CMK (cell line): ENCODE results near the gene MUC5AC.
"Not testable (repeated sequence)": the region's sequence is repeated elsewhere in the genome, so short reads cannot be mapped to it uniquely, and the experiment has no call there.

ENCODE experiments used
- DNase-seq: peaks from one replicate; pipeline ENCODE4 v3.0.0-alpha.2; 2010; ENCODE audit warnings: low read depth

The MUC5AC gene

DNA sequence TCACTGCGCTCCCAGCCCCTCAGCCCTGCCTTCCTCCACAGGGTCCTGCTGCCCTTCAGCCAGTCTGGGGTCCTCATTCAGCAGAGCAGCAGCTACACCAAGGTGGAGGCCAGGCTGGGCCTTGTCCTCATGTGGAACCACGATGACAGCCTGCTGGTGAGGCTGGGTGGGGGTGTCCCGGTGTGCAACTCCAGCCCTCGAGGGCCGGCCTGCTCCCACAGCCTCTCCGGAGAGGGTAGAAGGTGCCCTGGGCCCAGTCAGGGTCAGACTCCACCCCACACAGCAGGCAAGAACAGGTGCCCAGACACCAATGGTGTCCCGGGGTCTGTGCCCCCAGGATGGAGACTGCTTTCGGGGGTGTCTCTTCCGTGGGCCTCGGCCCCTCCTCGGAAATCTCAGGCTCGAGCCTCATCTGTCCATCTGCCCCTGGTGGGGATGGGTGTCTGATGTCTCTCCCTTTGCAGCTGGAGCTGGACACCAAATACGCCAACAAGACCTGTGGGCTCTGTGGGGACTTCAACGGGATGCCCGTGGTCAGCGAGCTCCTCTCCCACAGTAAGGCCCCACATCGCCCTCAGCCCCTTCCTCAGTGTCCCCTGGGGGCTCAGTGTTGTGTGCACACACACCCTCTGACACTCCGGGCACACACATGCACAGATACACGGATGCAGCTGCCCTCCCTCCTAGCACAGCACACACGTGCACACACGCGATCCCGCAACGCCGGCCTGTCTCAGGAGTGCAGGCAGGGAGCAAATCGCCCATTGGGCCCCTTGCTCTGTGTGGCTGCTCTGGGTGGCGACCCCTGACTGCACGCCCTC is 4.9 kb downstream of the MUC5AC start:
- no peak for DNase-seq

GRCh38 chr11:1163321-1163910 is 5.7 kb downstream of the MUC5AC start:
- no peak for DNase-seq

DNA sequence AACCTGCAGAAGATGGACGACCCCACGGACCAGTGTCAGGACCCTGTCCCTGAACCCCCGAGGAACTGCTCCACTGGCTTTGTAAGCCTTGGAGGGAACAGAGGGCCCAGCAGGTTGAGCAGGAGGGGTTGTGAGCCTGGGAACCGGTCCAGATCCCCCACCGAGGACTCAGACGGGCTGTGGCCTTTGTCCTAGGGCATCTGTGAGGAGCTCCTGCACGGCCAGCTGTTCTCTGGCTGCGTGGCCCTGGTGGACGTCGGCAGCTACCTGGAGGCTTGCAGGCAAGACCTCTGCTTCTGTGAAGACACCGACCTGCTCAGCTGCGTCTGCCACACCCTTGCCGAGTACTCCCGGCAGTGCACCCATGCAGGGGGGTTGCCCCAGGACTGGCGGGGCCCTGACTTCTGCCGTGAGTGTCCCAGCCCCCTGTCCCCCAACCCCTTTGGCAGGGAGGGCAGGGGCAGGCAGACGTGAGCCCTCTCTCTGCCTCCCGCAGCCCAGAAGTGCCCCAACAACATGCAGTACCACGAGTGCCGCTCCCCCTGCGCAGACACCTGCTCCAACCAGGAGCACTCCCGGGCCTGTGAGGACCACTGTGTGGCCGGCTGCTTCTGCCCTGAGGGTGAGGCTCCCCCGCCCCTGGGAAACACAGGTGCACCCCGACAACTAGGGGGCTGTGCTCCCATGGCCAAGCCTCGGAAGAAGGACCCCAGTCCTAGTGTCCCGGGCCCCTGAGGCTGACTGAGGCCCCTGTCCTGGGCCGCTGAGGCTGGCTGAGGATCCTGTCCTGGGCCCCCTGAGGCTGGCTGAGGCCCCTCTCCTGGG is 6.4 kb downstream of the MUC5AC start:
- DNase-seq: no peak

GRCh38 chr11:1164779-1165255 is 7.1 kb downstream of the MUC5AC start:
- DNase-seq: not testable (repeated sequence)

DNA sequence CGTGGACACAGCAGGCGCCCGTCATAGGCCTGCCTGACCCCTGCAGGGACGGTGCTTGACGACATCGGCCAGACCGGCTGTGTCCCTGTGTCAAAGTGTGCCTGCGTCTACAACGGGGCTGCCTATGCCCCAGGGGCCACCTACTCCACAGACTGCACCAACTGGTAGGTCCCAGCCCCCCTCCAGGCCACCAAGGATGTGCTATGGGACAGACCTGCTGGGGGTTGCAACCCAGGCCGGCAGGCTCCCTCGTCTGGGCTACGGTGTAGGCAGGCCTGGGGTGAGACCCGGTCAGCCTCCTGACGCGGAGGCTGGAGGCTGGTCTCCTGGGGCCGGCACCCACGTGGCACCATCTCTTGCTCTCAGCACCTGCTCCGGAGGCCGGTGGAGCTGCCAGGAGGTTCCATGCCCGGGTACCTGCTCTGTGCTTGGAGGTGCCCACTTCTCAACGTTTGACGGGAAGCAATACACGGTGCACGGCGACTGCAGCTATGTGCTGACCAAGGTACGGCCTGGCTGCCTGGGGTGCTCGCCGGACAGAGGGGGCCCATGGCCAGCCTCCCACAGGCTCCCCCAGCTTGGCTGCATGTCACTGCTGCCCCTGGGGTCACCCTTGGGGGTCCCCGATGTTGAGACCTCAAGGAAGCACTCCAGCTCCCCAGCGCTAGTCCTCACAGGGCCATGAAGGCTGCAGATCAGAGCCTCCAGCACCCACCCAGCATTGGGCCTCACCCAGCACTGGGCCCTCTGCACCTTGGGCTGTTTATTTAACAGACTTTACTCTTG is 7.7 kb downstream of the MUC5AC start:
- no peak for DNase-seq

GRCh38 chr11:1167256-1167655 is 9.5 kb downstream of the MUC5AC start:
- no peak for DNase-seq

- DNase-seq: no peak
Measured at GRCh38 chr11:1167751-1168231, 10.0 kb downstream of the MUC5AC start.

DNA sequence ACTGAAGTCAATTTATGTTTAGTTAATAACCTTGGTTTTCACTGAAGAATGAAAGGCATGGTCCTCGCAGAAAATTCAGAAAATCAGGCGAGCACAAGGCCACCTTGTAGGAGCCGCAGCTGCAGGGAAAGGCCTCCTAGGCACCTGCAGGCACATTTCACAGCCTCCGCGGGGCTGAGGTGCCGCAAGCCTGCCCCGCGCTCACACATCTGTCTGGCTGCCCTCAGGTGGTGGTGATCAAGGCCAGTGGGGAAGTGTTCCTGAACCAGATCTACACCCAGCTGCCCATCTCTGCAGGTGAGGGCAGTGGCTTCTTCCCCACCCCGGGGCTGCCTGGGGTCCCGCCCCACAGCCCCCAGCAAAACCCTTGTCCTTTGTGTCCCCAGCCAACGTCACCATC is 10.5 kb downstream of the MUC5AC start:
- no peak for DNase-seq

DNA sequence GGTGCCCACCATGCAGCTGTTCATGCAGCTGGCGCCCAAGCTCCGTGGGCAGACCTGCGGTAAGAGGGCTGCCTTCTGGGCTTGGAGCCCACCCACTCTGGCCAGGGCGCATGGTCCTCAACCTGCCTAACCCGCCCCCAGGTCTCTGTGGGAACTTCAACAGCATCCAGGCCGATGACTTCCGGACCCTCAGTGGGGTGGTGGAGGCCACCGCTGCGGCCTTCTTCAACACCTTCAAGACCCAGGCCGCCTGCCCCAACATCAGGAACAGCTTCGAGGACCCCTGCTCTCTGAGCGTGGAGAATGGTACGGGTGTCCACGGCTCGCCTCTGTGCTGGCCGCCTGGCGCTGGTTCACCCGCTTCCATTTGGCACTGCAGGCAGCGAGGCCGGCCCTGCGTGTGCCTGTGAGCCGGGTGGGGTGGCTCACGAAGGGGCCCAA is 11.0 kb downstream of the MUC5AC start:
- DNase-seq: no peak

DNA sequence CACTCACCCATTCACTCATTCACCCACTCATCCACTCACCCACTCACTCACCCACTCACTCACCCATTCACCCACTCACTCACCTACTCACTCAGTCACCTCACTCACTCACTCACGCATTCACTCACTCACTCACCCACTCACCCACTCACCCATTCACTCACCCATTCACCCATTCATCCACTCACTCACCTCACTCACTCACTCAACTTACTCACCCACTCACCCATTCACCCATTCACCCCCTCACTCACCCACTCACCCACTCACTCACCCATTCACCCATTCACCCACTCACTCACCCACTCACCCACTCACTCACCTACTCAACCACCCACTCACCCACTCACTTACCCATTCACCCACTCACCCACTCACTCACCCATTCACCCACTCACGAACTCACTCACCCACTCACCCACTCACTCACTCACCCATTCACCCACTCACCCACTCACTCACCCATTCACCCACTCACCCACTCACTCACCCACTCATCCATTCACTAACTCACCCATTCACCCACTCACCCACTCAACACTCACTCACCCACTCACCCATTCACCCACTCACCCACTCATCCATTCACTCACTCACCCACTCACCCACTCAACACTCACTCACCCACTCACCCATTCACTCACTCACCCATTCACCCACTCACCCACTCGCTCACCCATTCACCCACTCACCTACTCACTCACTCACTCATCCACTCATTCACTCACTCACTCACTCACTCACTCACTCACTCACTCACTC is 13.7 kb downstream of the MUC5AC start:
- no peak for DNase-seq

- DNase-seq: no peak
Measured at GRCh38 chr11:1171985-1172728, 14.4 kb downstream of the MUC5AC start.

- DNase-seq: no peak
Measured at GRCh38 chr11:1172729-1173117, 15.0 kb downstream of the MUC5AC start.

- not testable (repeated sequence) for DNase-seq
Measured at GRCh38 chr11:1173396-1173795, 15.6 kb downstream of the MUC5AC start.

- DNase-seq: no peak
Measured at GRCh38 chr11:1174441-1175370, 17.0 kb downstream of the MUC5AC start.

- no peak for DNase-seq
Measured at GRCh38 chr11:1175461-1176223, 17.9 kb downstream of the MUC5AC start.

DNA sequence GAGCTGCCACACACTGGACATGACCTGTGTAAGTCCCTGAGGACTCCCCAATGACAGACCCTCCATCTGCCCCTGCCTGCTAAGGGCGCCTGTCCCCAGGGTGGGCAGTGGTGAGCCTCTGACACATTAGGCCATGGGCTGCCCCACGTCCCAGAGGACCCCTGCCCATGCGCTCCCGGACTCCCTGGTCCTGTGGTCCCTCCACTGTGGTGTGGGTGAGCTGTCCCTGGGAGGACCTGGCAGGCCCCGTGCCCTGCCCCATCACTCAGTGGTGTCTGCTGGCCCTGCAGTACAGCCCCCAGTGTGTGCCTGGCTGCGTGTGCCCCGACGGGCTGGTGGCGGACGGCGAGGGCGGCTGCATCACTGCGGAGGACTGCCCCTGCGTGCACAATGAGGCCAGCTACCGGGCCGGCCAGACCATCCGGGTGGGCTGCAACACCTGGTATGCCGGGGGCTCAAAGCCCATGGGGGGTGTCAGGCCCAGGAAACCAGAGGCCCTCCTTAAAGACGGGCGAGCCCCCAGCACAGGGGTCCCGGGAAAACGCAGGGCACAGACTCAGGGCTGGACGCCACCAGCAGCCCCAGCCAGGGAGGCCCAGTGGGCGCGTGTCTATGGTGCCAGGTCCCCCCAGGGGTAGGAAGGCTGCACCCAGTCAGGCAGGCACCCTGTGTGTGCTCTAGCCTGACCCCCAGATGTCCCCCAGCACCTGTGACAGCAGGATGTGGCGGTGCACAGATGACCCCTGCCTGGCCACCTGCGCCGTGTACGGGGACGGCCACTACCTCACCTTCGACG is 18.7 kb downstream of the MUC5AC start:
- no peak for DNase-seq

GRCh38 chr11:1177020-1177770 is 19.4 kb downstream of the MUC5AC start:
- DNase-seq: no peak
